HG02759 (cell line): ENCODE results near the gene CHD3.
"Not testable (repeated sequence)": the region's sequence is repeated elsewhere in the genome, so short reads cannot be mapped to it uniquely, and the experiment has no call there.

Experiments
- ATAC-seq: cut with Tn5 transposase; IDR thresholded peaks from one replicate; pipeline ENCODE4 v1.9.1; 2021; ENCODE audit warnings: mild to moderate bottlenecking, moderate library complexity; ENCODE audit not compliant: unreplicated experiment

The CHD3 gene

DNA sequence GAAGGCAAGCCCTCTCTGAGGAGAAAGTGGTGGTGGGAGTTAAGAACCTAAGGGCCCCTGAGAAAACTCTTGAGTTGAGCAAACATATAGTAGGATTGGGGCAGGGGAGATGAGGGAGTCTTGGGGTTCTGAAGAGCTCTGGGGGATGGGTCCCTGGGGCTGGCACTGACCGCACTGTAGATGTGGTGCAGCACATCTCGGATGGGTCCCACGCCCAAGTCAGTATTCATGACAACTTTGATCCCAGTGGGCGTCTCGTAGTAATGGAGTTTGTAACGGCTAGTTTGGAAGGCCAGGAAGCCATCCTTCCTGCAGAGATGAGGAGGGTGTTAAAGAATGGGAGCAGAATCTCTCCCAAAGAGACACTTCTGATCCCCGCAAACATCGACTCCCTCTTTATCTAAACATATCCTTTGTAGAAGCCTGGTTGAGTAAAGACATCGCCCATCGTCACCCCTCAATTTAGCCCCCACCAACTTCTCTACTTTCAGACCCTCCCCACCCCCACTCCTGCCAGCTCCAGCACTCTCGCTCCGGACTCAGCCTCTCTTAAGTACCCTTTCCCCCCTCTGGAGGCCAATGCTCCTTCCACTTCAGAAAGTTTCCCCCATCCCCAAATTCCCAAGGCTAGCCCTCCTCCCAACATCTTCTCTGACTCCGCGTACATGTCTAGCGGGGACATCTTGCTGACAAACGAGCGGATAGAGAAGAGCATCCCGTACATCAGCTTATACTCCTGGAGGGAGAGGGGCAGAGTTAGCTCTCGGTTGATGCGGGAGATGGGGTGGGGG lies 42.4 kb downstream of the CHD3 start:
- no peak for ATAC-seq

DNA sequence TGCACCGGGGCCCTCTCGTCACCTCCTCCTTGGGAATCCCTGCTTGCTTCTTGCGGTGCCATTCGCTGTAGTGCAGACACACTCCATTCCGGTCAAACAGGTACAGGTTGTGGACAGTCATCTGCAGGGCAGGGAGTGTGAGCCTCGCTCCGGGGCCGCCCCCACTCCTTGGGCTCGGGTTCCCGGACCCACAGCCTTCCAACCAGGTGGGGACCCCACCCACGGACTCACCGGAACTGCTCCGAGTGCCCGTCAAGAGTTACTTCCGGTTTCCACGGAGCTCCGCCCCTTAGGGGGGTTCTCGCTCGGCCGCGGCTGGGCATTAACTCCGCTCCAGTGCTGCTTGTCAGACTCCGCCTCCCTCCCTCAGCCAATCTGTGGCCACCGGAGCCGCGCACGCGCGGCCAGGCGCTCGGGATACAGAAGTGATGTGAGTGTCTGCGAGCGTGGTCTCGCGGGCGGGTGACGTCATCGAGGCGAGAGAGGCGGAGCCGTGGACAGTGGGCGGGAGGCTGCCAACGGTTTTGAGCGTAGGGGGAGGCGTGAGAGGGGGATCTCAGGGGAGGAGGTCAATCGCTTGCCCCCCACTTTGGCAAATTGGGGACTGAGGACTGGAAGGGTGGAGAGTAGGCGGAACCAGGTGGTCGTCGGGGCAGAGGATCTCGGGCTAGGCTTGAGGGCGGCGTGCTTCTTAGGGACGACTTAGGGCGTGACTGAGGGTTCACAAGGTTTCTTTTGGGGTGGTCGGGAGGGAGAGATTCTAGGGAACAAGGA lies 43.3 kb downstream of the CHD3 start, which contains the start of the genes CNTROB and TRAPPC1:
CNTROB (plus strand) TSS at position 498 of the 774 bp plus-strand sequence. CDS start 874 bp downstream, outside the sequence.
TRAPPC1 (minus strand) TSS at position 238 of the 774 bp plus-strand sequence; CDS start at position 121, 117 bp downstream.
- peak; percentile 96 for ATAC-seq

DNA sequence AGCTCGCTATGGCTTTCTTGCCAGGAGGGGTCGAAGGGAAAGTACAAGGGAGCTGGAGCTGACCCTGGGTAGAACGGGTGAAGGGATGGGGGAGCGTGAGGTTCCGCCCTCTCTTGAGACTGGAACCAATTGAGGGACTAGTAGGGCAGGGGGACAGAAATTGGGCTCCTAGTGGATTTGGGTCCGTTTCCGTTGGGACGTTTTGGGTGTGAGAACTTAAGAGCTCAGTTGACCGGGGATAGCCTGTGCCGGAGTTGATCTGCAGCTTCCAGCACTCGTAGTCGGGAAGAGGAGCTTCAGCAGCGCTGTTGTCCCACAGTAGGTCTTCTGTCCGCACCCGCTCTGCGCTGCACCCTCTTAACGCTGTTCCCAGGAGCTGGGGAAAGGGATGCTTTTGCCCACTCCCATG lies 43.9 kb downstream of the CHD3 start:
- ATAC-seq, result no peak

GRCh38 chr17:7932949-7933348 lies 44.4 kb downstream of the CHD3 start:
- ATAC-seq, result no peak

DNA sequence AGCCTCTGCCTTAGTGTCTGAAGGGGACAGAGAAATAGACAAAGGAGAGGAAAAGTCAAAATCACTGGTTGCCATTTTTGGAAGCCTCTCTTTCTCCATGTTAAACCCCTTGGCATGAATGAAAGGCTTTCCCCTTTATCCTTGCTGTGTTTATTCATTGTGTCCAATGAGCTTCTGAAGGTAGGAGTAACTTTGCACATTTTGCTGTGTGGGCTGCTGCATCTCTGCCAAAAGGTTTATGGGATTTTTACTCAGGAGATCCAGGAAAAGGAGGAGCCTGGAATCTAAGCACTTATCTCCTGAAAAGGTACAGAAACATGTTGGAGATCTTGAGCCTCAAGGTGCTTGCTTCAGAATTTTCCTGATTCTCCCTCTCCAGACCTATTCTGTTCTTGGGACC lies 47.3 kb downstream of the CHD3 start:
- no peak for ATAC-seq

- no peak for ATAC-seq
Measured at GRCh38 chr17:7940034-7940433, 51.4 kb downstream of the CHD3 start.

DNA sequence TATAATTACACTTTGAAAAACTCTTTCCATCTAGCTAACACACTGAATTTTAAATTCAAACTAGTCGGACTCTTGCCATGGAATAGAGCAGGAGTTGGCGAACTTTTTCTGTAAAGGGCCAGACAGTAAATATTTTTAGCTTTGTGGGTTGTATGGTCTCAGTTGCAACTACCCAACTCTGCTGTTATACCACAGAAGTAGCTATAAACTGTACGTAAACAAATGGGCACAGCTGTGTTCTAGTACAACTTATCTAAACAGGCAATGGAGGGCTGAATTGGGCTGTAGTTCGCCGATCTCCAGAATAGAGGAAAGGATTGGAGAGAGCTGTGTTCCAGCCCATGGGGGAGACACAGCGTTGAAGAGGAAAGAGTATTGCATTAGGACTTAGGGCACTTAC lies 52.2 kb downstream of the CHD3 start:
- no peak for ATAC-seq

DNA sequence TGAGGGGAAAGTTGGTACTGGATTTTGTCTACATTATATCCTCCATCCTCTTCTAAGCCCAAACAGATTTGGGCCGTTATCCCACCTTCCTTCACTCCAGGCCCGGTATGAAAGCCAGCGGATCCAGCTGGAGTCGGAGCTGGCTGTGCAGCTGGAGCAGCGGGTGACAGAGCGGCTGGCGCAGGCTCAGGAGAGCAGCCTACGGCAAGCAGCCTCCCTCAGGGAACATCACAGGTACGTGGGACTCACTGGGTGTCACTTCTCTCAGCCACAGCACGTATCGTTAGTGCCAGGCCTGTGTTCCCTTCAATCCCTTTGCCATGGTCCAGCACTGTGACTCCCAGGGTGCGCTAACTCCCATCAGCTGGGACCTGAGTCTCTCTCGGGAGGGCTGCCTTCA lies 54.7 kb downstream of the CHD3 start:
- no peak for ATAC-seq

- ATAC-seq, result no peak
Measured at GRCh38 chr17:7944326-7944725, 55.7 kb downstream of the CHD3 start.

DNA sequence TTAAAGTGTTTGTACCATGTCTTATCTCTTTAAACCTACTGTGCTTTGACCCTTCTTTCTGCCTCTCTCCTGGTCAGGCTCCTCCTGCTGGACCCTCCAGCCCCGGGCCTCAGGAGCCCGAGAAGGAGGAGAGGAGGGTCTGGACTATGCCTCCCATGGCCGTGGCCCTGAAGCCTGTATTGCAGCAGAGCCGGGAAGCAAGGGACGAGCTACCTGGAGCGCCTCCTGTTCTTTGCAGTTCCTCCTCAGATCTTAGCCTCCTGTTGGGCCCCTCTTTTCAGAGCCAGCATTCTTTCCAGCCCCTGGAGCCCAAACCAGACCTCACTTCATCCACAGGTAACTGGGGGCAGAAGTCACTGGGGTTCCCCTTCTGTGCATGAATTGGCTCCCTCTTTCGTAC lies 57.1 kb downstream of the CHD3 start:
- ATAC-seq, result no peak

GRCh38 chr17:7946441-7946840 lies 57.9 kb downstream of the CHD3 start:
- ATAC-seq, result no peak

GRCh38 chr17:7947651-7948050 lies 59.1 kb downstream of the CHD3 start:
- ATAC-seq, result no peak

DNA sequence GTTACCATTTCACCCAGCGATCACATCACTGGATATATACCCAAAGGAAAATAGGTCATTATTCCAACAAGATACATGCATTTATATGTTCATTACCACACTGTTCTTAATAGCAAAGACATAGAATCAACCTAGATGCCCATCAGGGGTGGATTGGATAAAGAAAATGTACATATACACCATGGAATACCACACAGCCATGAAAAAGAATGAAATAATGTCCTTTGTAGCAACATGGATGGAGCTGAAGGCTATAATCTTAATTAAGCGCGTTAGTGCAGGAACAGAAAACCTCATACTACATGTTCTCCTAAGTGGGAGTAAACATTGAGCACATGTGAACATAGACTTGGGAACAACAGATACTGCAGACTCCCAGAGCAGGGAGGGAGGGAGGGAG lies 62.0 kb downstream of the CHD3 start:
- no peak for ATAC-seq

- peak; percentile 69 for ATAC-seq
Measured at GRCh38 chr17:7951143-7951792, 62.7 kb downstream of the CHD3 start.

- ATAC-seq, result not testable (repeated sequence)
Measured at GRCh38 chr17:7953266-7953665, 64.7 kb downstream of the CHD3 start.

DNA sequence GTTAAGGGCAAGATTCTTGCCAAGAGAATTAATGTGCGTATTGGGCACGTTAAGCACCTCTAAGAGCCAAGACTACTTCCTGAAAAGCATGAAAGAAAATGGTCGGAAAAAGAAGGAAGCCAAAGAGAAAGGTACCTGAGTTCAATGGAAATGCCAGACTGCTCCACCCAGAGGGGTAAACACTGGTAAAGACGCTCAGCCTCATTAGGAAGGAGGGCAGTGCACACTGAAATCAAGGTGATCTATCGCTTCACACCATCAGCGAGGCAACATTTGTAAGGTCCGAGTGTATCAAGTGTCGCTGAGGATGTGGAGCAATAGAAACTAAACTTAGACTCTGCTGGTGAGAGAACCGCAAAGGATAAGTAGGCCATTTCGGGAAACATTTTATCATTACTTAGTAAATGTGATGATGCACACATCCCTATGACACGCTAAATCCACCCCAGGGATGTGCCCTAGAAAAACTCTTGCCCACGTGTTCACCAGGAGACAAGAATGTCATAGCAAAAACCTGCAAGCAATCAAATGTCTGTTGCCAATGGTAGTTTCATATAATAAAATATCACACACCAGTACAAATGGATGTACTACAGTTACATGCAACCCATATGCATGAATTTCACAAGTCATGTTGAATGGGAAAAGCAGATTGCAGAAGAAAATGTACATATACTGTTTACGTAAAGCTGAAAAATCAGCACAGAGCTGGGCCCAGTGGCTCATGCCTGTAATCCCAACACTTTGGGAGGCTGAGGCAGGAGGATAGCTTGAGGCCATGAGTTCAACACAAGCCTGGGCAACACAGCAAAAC lies 67.0 kb downstream of the CHD3 start:
- ATAC-seq, result no peak

- ATAC-seq, result no peak
Measured at GRCh38 chr17:7956228-7956965, 67.8 kb downstream of the CHD3 start.

GRCh38 chr17:7959503-7960253 lies 71.1 kb downstream of the CHD3 start:
- ATAC-seq, result no peak

- no peak for ATAC-seq
Measured at GRCh38 chr17:7961421-7961820, 72.8 kb downstream of the CHD3 start.
